Naive thymus-derived CD8-positive, alpha-beta T cell (primary cell): ENCODE measurements around the gene AGO1. TPM values are rescaled to one million over a fixed set of nuclear protein-coding genes. Genes with fewer than 3 reads are reported as not detected.
"Not testable (repeated sequence)": the region's sequence is repeated elsewhere in the genome, so short reads cannot be mapped to it uniquely, and the experiment has no call there.

Source experiments
- ATAC-seq, 2 donors: fragments of 150-1000 bp; cut with Tn5 transposase in 1 of 2; sonication (Bioruptor Pico), chemical (Tn5 transposase) in 1 of 2; 1 replicate in 1 of 2; 2 replicates in 1 of 2; pipeline ENCODE4 v1.10.0; 2021; ENCODE audit warnings: mild to moderate bottlenecking in 2 of 2, moderate library complexity in 2 of 2
- POLR2A ChIA-PET: fragments of 350-600 bp; sonication (Branson Sonifier 250); formaldehyde crosslinking; loops from one replicate; lab custom pipeline; 2021; ENCODE audit warnings: antibody characterized with exemption; lab: Charles Lee
- DNase-seq, 10 donors: peaks; one replicate each; pipeline versions ENCODE4 v3.0.0 to v3.0.0-alpha.2; 2020 to 2022
- H3K27ac Mint-ChIP-seq, 10 donors: one replicate each; pipeline ENCODE4 v1.8.0; 2020 to 2022; ENCODE audit warnings: mild to moderate bottlenecking in 10 of 10, mixed read lengths in 10 of 10, moderate library complexity in 4 of 10, inconsistent platforms in 1 of 10
- H3K27me3 Mint-ChIP-seq, 5 donors: one replicate each; pipeline ENCODE4 v1.8.0; 2021 to 2022; ENCODE audit warnings: mixed read lengths in 5 of 5
- H3K36me3 Mint-ChIP-seq, 3 donors: one replicate each; pipeline ENCODE4 v1.8.0; 2020 to 2022; ENCODE audit warnings: mixed read lengths in 3 of 3, mild to moderate bottlenecking in 2 of 3, inconsistent platforms in 1 of 3
- H3K4me1 Mint-ChIP-seq, 4 donors: one replicate each; pipeline ENCODE4 v1.8.0; 2021 to 2022; ENCODE audit warnings: mixed read lengths in 4 of 4
- H3K4me3 Mint-ChIP-seq, 10 donors: one replicate each; pipeline ENCODE4 v1.8.0; 2020 to 2022; ENCODE audit warnings: mild to moderate bottlenecking in 10 of 10, mixed read lengths in 10 of 10, moderate library complexity in 6 of 10, inconsistent platforms in 1 of 10
- H3K9me3 Mint-ChIP-seq, 9 donors: one replicate each; pipeline ENCODE4 v1.8.0; 2020 to 2022; ENCODE audit warnings: mixed read lengths in 9 of 9, mild to moderate bottlenecking in 3 of 9, inconsistent platforms in 1 of 9, moderate library complexity in 1 of 9
- polyA plus RNA-seq, 3 donors: library from polyadenylated mRNA; unstranded; fragments of 300-500 nt; fragmentation: Illumina TruSeq; gene quantifications; one replicate each; pipeline ENCODE4 v1.2.3, GENCODE V29; 2021
- total RNA-seq, 8 experiments: library from RNA in 2 of 8; stranded (reverse) in 2 of 8; gene quantifications; one replicate each; pipeline ENCODE4 v1.2.3 and lab custom pipeline; 2021 to 2026

Gene AGO1
- total and polyA plus RNA-seq, 5 experiments from 2014 or later = 6.1 to 28.3 (median 9.9) TPM

GRCh38 chr1:35958558-35958957, 75.5 kb downstream of the AGO1 start:
- H3K9me3 Mint-ChIP-seq = no peaks in the 10 kb centered on the region
- POLR2A ChIA-PET = interaction anchor here (1.3 kb wide), 1 partner anchor 27 kb away, joined by 3 read pairs; the partner anchor contains the start of gene AGO3
- H3K4me3 Mint-ChIP-seq = no peak overlapping the region
- ATAC-seq (no peak), DNase-seq (no peak)
- H3K36me3 Mint-ChIP-seq = peaks cover 0 to 24% (median 1%) of the 10 kb centered on the region in 3 donors
- H3K27ac Mint-ChIP-seq = peak overlapping the region in 1 of 10 donors; percentile 7
- H3K27me3 Mint-ChIP-seq = no peaks in the 10 kb centered on the region
- H3K4me1 Mint-ChIP-seq = peaks cover 2 to 15% (median 11%) of the 10 kb centered on the region in 4 donors

GRCh38 chr1:35959304-35959703, 76.3 kb downstream of the AGO1 start:
- Mint-ChIP-seq H3K4me1 (peaks cover 2 to 18% (median 10%) of the 10 kb centered on the region in 4 donors), H3K27ac (no peak overlapping the region), H3K4me3 (no peak overlapping the region), H3K36me3 (peaks cover 0 to 21% (median 6%) of the 10 kb centered on the region in 3 donors), H3K9me3 (peaks cover 0 to 2% (median 0%) of the 10 kb centered on the region in 9 donors), H3K27me3 (no peaks in the 10 kb centered on the region)
- no peak for ATAC-seq
- POLR2A ChIA-PET = no interaction called here
- DNase-seq = no peak

GRCh38 chr1:35962952-35963351, 79.9 kb downstream of the AGO1 start:
- no peaks in the 10 kb centered on the region for H3K27me3 Mint-ChIP-seq
- peaks cover 4 to 17% (median 12%) of the 10 kb centered on the region in 3 donors for H3K36me3 Mint-ChIP-seq
- H3K9me3 Mint-ChIP-seq = peaks cover 0 to 3% (median 0%) of the 10 kb centered on the region in 9 donors
- DNase-seq = no peak
- peak overlapping the region in 1 of 10 donors; percentile 23 for H3K27ac Mint-ChIP-seq
- ATAC-seq = no peak
- POLR2A ChIA-PET = no interaction called here
- H3K4me3 Mint-ChIP-seq = no peak overlapping the region
- peaks cover 0 to 11% (median 5%) of the 10 kb centered on the region in 4 donors for H3K4me1 Mint-ChIP-seq

- Mint-ChIP-seq H3K27ac (peak overlapping the region in 1 of 10 donors; percentile 25), H3K4me3 (peak overlapping the region in 1 of 10 donors; percentile 14), H3K4me1 (peaks cover 4 to 12% (median 5%) of the 10 kb centered on the region in 4 donors), H3K36me3 (peaks cover 12 to 28% (median 24%) of the 10 kb centered on the region in 3 donors)
- H3K9me3 Mint-ChIP-seq, H3K27me3 Mint-ChIP-seq, ATAC-seq, DNase-seq: not testable (repeated sequence)
- POLR2A ChIA-PET = interaction anchor here (0.6 kb wide), 1 partner anchor 441 kb away, joined by 3 read pairs; no protein-coding TSS in a partner anchor
Observed at GRCh38 chr1:35964277-35964676, 81.3 kb downstream of the AGO1 start.

- peaks cover 0 to 3% (median 0%) of the 10 kb centered on the region in 9 donors for H3K9me3 Mint-ChIP-seq
- ATAC-seq (no peak), DNase-seq (no peak)
- POLR2A ChIA-PET = no interaction called here
- peaks cover 4 to 7% (median 5%) of the 10 kb centered on the region in 4 donors for H3K4me1 Mint-ChIP-seq
- no peak overlapping the region for H3K4me3 Mint-ChIP-seq
- H3K27ac Mint-ChIP-seq = no peak overlapping the region
- peaks cover 12 to 57% (median 37%) of the 10 kb centered on the region in 3 donors for H3K36me3 Mint-ChIP-seq
- no peaks in the 10 kb centered on the region for H3K27me3 Mint-ChIP-seq
Observed at GRCh38 chr1:35968396-35968795, 85.4 kb downstream of the AGO1 start.

- Mint-ChIP-seq H3K27me3 (no peaks in the 10 kb centered on the region), H3K4me3 (no peak overlapping the region), H3K36me3 (peaks cover 12 to 79% (median 40%) of the 10 kb centered on the region in 3 donors), H3K4me1 (peaks cover 4 to 15% (median 6%) of the 10 kb centered on the region in 4 donors), H3K27ac (peak overlapping the region in 1 of 10 donors; percentile 71), H3K9me3 (no peaks in the 10 kb centered on the region)
- POLR2A ChIA-PET = no interaction called here
- ATAC-seq (no peak), DNase-seq (no peak)
Observed at GRCh38 chr1:35971601-35972000, 88.6 kb downstream of the AGO1 start.

GRCh38 chr1:35972631-35973030, 89.6 kb downstream of the AGO1 start:
- ATAC-seq, DNase-seq, H3K9me3 Mint-ChIP-seq, POLR2A ChIA-PET, H3K27me3 Mint-ChIP-seq, H3K27ac Mint-ChIP-seq, H3K4me3 Mint-ChIP-seq: not testable (repeated sequence)
- H3K36me3 Mint-ChIP-seq = peaks cover 11 to 77% (median 40%) of the 10 kb centered on the region in 3 donors
- H3K4me1 Mint-ChIP-seq = peaks cover 2 to 15% (median 6%) of the 10 kb centered on the region in 4 donors

GRCh38 chr1:35980090-35980489, 97.1 kb downstream of the AGO1 start:
- Mint-ChIP-seq H3K4me1 (peaks cover 0 to 8% (median 3%) of the 10 kb centered on the region in 4 donors), H3K4me3 (no peak overlapping the region), H3K9me3 (no peaks in the 10 kb centered on the region), H3K36me3 (peaks cover 0 to 76% (median 19%) of the 10 kb centered on the region in 3 donors), H3K27ac (peak overlapping the region in 1 of 10 donors; percentile 16), H3K27me3 (no peaks in the 10 kb centered on the region)
- POLR2A ChIA-PET = no interaction called here
- ATAC-seq = no peak
- DNase-seq = no peak

Other genes starting within 250 kb of the AGO1 start
- 10 to 100 TPM; 26.1 to 27.5 TPM for gene PSMB2, start 241.7 kb upstream of the AGO1 start, total RNA-seq
- 10 to 100 TPM; 60.3 to 72.5 (median 65.6) TPM for gene PSMB2, start 241.7 kb upstream of the AGO1 start, polyA plus RNA-seq
- 1 to 10 TPM; 4.6 to 4.7 TPM for gene C1orf216, start 164.3 kb upstream of the AGO1 start, total RNA-seq
- 1 to 10 TPM; 3.8 to 8.1 (median 6.0) TPM for gene C1orf216, start 164.3 kb upstream of the AGO1 start, polyA plus RNA-seq
- gene CLSPN, start 113.2 kb upstream of the AGO1 start, total RNA-seq = under 1 TPM; 0.16 to 0.49 TPM
- under 1 TPM in 2 of 3 donors, not detected in 1; 0.05 TPM for gene CLSPN, start 113.2 kb upstream of the AGO1 start, polyA plus RNA-seq
- 10 to 100 TPM; 12.1 to 12.8 TPM for gene AGO4, start 75.2 kb upstream of the AGO1 start, total RNA-seq
- gene AGO4, start 75.2 kb upstream of the AGO1 start, polyA plus RNA-seq = 1 to 10 TPM; 2.2 to 5.9 (median 2.7) TPM
- gene AGO3, start 47.9 kb downstream of the AGO1 start, total RNA-seq = 10 to 100 TPM; 38.6 to 40.8 TPM
- 10 to 100 TPM in 1 of 3 donors, 1 to 10 TPM in 2; 5.7 to 16.8 (median 8.6) TPM for gene AGO3, start 47.9 kb downstream of the AGO1 start, polyA plus RNA-seq
- not detected for gene TEKT2, start 200.9 kb downstream of the AGO1 start, total RNA-seq
- not detected for gene TEKT2, start 200.9 kb downstream of the AGO1 start, polyA plus RNA-seq
- 10 to 100 TPM; 28.3 to 30.4 TPM for gene ADPRS, start 205.7 kb downstream of the AGO1 start, total RNA-seq
- gene ADPRS, start 205.7 kb downstream of the AGO1 start, polyA plus RNA-seq = 10 to 100 TPM in 2 of 3 donors, 1 to 10 TPM in 1; 9.9 to 24.8 (median 11.5) TPM
- under 1 TPM; 0.22 to 0.31 TPM for gene COL8A2, start 242.0 kb downstream of the AGO1 start, total RNA-seq
- under 1 TPM; 0.07 to 0.22 (median 0.15) TPM for gene COL8A2, start 242.0 kb downstream of the AGO1 start, polyA plus RNA-seq